Measurements from ENCODE around the gene NADSYN1.

NADSYN1 gene

GRCh38 chr11:71484248-71485062 is 31.5 kb downstream of the NADSYN1 start:
- ChIA-PET POLR2A (no interaction called here), CTCF (no interaction called here)
- no peak for TF ChIP-seq CTCF (IDR thresholded peaks at IDR 0.05; ENCODE audit: insufficient read depth, low read length, missing control alignments)
- no peak overlapping the region for H3K4me3 ChIP-seq (ENCODE audit: low read depth, low read length)
- DNase-seq (ENCODE audit: low read depth, low spot score) = no peak

- ChIA-PET CTCF (no interaction called here), POLR2A (no interaction called here)
- DNase-seq (ENCODE audit: low read depth, low spot score) = no peak
Measured at GRCh38 chr11:71485063-71485399, 32.0 kb downstream of the NADSYN1 start.

GRCh38 chr11:71485466-71485865 is 32.5 kb downstream of the NADSYN1 start:
- ChIA-PET CTCF (no interaction called here), POLR2A (no interaction called here)
- DNase-seq (ENCODE audit: low read depth, low spot score) = no peak
- no peak for TF ChIP-seq CTCF (IDR thresholded peaks at IDR 0.05; ENCODE audit: insufficient read depth, low read length, missing control alignments)
- no peak overlapping the region for H3K4me3 ChIP-seq (ENCODE audit: low read depth, low read length)

More at GRCh38 chr11:71485063-71485399, 32.0 kb downstream of the NADSYN1 start:
- TF ChIP-seq CTCF (IDR thresholded peaks at IDR 0.05; ENCODE audit: insufficient read depth, low read length, missing control alignments) = no peak
- H3K4me3 ChIP-seq (ENCODE audit: low read depth, low read length) = no peak overlapping the region

GRCh38 chr11:71486320-71486719 is 33.3 kb downstream of the NADSYN1 start:
- no peak for DNase-seq (ENCODE audit: low read depth, low spot score)
- no peak for TF ChIP-seq CTCF (IDR thresholded peaks at IDR 0.05; ENCODE audit: insufficient read depth, low read length, missing control alignments)
- no peak overlapping the region for H3K4me3 ChIP-seq (ENCODE audit: low read depth, low read length)
- CTCF ChIA-PET = no interaction called here
- POLR2A ChIA-PET = no interaction called here

- no peak for DNase-seq (ENCODE audit: low read depth, low spot score)
- H3K4me3 ChIP-seq (ENCODE audit: low read depth, low read length) = no peak overlapping the region
- ChIA-PET POLR2A (no interaction called here), CTCF (no interaction called here)
- TF ChIP-seq CTCF (IDR thresholded peaks at IDR 0.05; ENCODE audit: insufficient read depth, low read length, missing control alignments) = no peak
Measured at GRCh38 chr11:71488681-71489270, 35.8 kb downstream of the NADSYN1 start.

- no peak for TF ChIP-seq CTCF (IDR thresholded peaks at IDR 0.05; ENCODE audit: insufficient read depth, low read length, missing control alignments)
- ChIA-PET CTCF (no interaction called here), POLR2A (no interaction called here)
- H3K4me3 ChIP-seq (ENCODE audit: low read depth, low read length) = no peak overlapping the region
- DNase-seq (ENCODE audit: low read depth, low spot score) = no peak
Measured at GRCh38 chr11:71489311-71490043, 36.5 kb downstream of the NADSYN1 start.
